Measurements from ENCODE around the gene CCDC82. TPM values are rescaled to one million over a fixed set of nuclear protein-coding genes. Genes with fewer than 3 reads are reported as not detected.

The CCDC82 gene
- total and polyA plus RNA-seq, 2 of the 4 experiments (the other 2 are of a cell fraction), result 4.1 to 9.4 TPM

GRCh38 chr11:96317571-96317970 lies 72.1 kb downstream of the CCDC82 start:
- Histone ChIP-seq H3K4ac (ENCODE audit: low read depth, low read length) (no peak overlapping the region; the same call in 1 of the 2 replicates), H2BK15ac (ENCODE audit: low read depth, low read length) (no peak overlapping the region), H3K23ac (ENCODE audit: low read depth, low read length) (peak overlapping the region; percentile 32; the same call in 1 of the 2 replicates), H3K27me3 (ENCODE audit: control insufficient read depth, insufficient read depth, low read length) (no peaks in the 10 kb centered on the region), H4K20me1 (ENCODE audit: insufficient read depth, low read length) (no peaks in the 10 kb centered on the region), H3K4me3 (ENCODE audit: insufficient read depth, low read depth, low read length) (no peak overlapping the region), H3K4me1 (ENCODE audit: control insufficient read depth, insufficient read depth, low read length) (peaks cover 27% of the 10 kb centered on the region), H4K91ac (ENCODE audit: insufficient read depth, low read depth, low read length) (no peak overlapping the region), H2BK5ac (ENCODE audit: low read depth, low read length, poor library complexity, severe bottlenecking) (no peak overlapping the region), H3K14ac (replicated peaks; ENCODE audit: low read depth, low read length) (peak overlapping the region; percentile 21; the same call in 1 of the 2 replicates), H2AK5ac (ENCODE audit: low read depth, low read length) (no peak overlapping the region), H4K5ac (ENCODE audit: low read depth, low read length) (peak overlapping the region; percentile 12; the same call in 1 of the 2 replicates), H3K9me1 (ENCODE audit: insufficient read depth, low read length) (peaks cover 17% of the 10 kb centered on the region), H3K79me1 (ENCODE audit: low read depth in 1 of 2, low read length in 2 of 2) (peaks cover 39 to 89% of the 10 kb centered on the region in 2 experiments), H3K27ac (ENCODE audit: insufficient read depth, low read length) (no peak overlapping the region), H2AFZ (replicated peaks; ENCODE audit: low read length, poor library complexity) (no peak overlapping the region), H2AK9ac (replicated peaks; ENCODE audit: low read depth, low read length, poor library complexity) (no peak overlapping the region), H3K4me2 (ENCODE audit: low read depth, low read length) (no peak overlapping the region), H3K56ac (ENCODE audit: extremely low read depth, insufficient read depth, low read length) (no peak overlapping the region), H3K9me3 (ENCODE audit: control insufficient read depth, insufficient read depth, low read length) (no peaks in the 10 kb centered on the region), H3K36me3 (ENCODE audit: control insufficient read depth, insufficient read depth, low read length) (peaks cover 4% of the 10 kb centered on the region; the same call in 1 of the 2 replicates), H3K9ac (ENCODE audit: low read depth, low read length) (no peak overlapping the region), H4K8ac (ENCODE audit: low read depth in 2 of 2, low read length in 2 of 2) (no peak overlapping the region), H2BK120ac (ENCODE audit: low read depth, low read length) (peak overlapping the region; percentile 20; the same call in 1 of the 2 replicates), H3K18ac (ENCODE audit: low read depth, low read length) (no peak overlapping the region; the same call in 1 of the 2 replicates), H2BK20ac (ENCODE audit: low read depth, low read length) (peak overlapping the region; percentile 12; the same call in 1 of the 2 replicates)
- CTCF ChIA-PET, result interaction anchor here (0.6 to 1.2 kb wide), 2 partner anchors 26 to 1190 kb away, joined by 6 to 7 read pairs; partner anchors contain the start of gene MAML2
- TF ChIP-seq CHD1 (IDR thresholded peaks at IDR 0.05; ENCODE audit: low read depth, low read length), result no peak
- TF ChIP-seq CEBPB (IDR thresholded peaks at IDR 0.05; ENCODE audit: low read depth, low read length), result no peak
- no peak for TF ChIP-seq NFE2L2 (IDR thresholded peaks at IDR 0.05; ENCODE audit: low read depth, low read length)
- TF ChIP-seq MXI1 (IDR thresholded peaks at IDR 0.05; ENCODE audit: borderline replicate concordance, low read depth, low read length), result no peak
- no peak for TF ChIP-seq RFX5 (IDR thresholded peaks at IDR 0.05; ENCODE audit: low read depth, low read length)
- no peak for TF ChIP-seq SMC3 (IDR thresholded peaks at IDR 0.05; ENCODE audit: low read depth, low read length)
- no peak for TF ChIP-seq USF2 (IDR thresholded peaks at IDR 0.05; ENCODE audit: low read depth, low read length)
- 100% methylated on average over 1 of the region's 2 CpGs; no CpG with 5 or more reads in 1 of the 2 experiments for WGBS, 2 experiments (ENCODE audit: extremely low coverage in 2 of 2, insufficient read length in 1 of 2)
- dilution Hi-C loops (cut with HindIII; ENCODE audit: low sequenced_read_pairs, unreplicated experiment), result no loop called here
- intact Hi-C loops (cut with micrococcal nuclease), result no loop called here
- in situ Hi-C loops (cut with MboI; ENCODE audit: low sequenced_read_pairs), result no loop called here
- DNase-seq (no peak), ATAC-seq (ENCODE audit: low read depth) (no peak)
- POLR2A ChIA-PET (ENCODE audit: unreplicated experiment), result no interaction called here
- no TSS peak for BruUV-seq (replicated peaks)

All from IMR-90 (cell line).